Endothelial cell of umbilical vein (primary cell): ENCODE data around the gene PRG2.

Experiments
- EZH2 ChIP-seq: IDR thresholded peaks from 2 replicates; pipeline ENCODE4 v1.6.1; 2012; ENCODE audit warnings: borderline replicate concordance, low read depth, mild to moderate bottlenecking, moderate library complexity, low read length, inconsistent platforms; ENCODE audit not compliant: severe bottlenecking
- POLR2A ChIP-seq: IDR thresholded peaks from 2 replicates; pipeline ENCODE4 v1.6.1; 2012; ENCODE audit warnings: low read depth, mild to moderate bottlenecking, control low read depth, low read length
- POLR2AphosphoS5 ChIP-seq: IDR thresholded peaks from 2 replicates; pipeline ENCODE4 v1.6.1; 2012; ENCODE audit warnings: low read depth, mild to moderate bottlenecking, control low read depth, low read length, moderate library complexity; ENCODE audit not compliant: insufficient read depth
- TF ChIP-seq, protein P1 (sequence below), 2 donors: IDR thresholded peaks; 1 replicate in 1 of 2; 2 replicates in 1 of 2; pipeline ENCODE4 v1.5.1; 2011; ENCODE audit warnings: low read length in 2 of 2, mild to moderate bottlenecking in 2 of 2, moderate library complexity in 2 of 2, control low read depth in 1 of 2, inconsistent platforms in 1 of 2, low read depth in 1 of 2; ENCODE audit not compliant: insufficient read depth in 1 of 2; ENCODE audit errors: extremely low read depth in 1 of 2

DNA sequence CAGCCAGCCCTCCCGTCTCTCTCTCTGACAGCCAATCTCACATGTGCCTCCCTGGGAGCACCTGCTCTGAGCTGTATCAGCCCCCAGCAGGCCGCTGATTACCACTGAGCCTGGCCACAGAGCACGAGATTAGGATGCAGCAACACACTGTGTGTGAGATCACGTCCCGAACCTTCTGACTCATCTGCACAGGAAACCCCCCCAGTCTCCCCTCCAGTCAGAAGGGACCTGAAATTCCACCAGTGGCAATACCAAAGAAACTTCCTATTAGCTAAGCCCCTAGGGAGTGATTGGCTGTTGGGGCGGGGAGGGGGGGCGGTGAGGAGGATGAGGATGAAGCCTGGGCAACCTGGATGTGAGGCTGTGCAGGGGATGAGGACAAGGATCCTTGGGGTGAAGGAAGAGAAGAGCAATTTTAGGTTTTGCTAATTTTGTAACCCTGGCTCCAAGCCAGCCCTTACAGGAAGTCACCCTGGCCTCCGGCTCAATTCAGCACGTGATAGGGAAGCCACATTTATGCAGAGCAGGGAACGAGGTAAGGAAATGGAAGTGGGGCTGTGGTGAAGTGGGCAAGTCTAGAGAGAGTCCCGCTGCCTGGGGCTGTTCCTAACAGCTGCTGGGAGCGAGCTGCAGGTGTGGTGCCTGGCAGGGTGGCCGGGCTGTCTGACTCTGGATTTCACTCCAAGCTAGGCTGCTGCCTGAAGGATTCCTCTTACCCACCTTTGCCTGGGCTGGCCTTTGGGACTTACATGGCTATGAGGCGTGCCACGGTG lies 34.5 kb upstream of the PRG2 start:
- TF ChIP-seq, protein P1, sequence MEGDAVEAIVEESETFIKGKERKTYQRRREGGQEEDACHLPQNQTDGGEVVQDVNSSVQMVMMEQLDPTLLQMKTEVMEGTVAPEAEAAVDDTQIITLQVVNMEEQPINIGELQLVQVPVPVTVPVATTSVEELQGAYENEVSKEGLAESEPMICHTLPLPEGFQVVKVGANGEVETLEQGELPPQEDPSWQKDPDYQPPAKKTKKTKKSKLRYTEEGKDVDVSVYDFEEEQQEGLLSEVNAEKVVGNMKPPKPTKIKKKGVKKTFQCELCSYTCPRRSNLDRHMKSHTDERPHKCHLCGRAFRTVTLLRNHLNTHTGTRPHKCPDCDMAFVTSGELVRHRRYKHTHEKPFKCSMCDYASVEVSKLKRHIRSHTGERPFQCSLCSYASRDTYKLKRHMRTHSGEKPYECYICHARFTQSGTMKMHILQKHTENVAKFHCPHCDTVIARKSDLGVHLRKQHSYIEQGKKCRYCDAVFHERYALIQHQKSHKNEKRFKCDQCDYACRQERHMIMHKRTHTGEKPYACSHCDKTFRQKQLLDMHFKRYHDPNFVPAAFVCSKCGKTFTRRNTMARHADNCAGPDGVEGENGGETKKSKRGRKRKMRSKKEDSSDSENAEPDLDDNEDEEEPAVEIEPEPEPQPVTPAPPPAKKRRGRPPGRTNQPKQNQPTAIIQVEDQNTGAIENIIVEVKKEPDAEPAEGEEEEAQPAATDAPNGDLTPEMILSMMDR (IDR thresholded peaks at IDR 0.05; ENCODE audit: extremely low read depth in 1 of 2, insufficient read depth in 1 of 2, low read depth in 1 of 2, low read length in 2 of 2): no peak
- peak; percentile 85 for TF ChIP-seq POLR2AphosphoS5
- no peak for TF ChIP-seq POLR2A
- TF ChIP-seq EZH2: no peak
